ENCODE results near the gene CCL14.
"Not testable (repeated sequence)": the region's sequence is repeated elsewhere in the genome, so short reads cannot be mapped to it uniquely, and the experiment has no call there.

CCL14 gene

DNA sequence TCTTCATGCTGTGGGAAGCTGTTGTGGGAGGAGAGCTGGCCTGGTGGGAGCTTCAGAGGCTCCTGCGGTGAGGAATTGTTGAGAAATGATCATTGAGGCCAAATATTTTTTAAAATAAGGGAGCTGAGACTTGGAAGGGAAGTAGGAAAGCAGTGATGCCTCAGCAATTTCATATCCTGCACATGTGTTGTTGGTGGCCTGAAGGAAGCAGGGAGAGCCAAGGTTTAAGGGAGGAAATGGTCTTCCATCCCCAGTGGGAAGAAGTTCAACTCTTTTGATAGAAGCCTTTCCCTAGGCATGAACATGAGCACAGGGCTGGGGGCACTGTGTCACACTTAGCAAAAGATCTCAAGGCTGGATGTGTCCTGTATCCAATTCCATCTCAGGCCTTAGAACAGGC lies at the start of gene CCL14:
Gene CCL14 (minus strand): TSS at position 87 of the 400 bp plus-strand sequence. CDS start 80 bp downstream, at position 7.
- DNase-seq: no peak

DNA sequence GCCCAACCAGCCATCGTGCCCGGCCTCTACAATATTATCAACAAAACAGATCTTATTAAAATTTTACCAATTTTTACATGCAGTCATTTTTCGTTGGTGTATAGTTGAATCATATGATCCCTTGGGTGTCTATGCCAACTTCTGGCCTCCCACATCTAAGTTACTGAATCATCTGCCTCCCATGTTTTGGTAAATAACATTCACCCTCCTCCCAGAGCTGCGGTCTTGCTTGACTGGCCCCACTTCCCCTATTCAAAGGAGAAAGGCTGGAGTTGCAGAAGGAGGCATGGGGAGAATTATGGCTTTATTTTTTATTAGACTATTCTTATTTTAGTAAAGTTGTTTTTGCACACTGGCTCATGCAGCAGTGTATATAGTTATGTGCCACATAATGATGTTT lies 49.7 kb upstream of the CCL14 start:
- no peak for DNase-seq

- DNase-seq: no peak
Measured at GRCh38 chr17:36034127-36034526, 47.6 kb upstream of the CCL14 start.

- DNase-seq: no peak
Measured at GRCh38 chr17:36030956-36031355, 44.4 kb upstream of the CCL14 start.

- no peak for DNase-seq
Measured at GRCh38 chr17:36027761-36028160, 41.2 kb upstream of the CCL14 start.

- DNase-seq: no peak
Measured at GRCh38 chr17:36024106-36024869, 37.8 kb upstream of the CCL14 start.

- DNase-seq: no peak
Measured at GRCh38 chr17:36019423-36019822, 32.9 kb upstream of the CCL14 start.

- no peak for DNase-seq
Measured at GRCh38 chr17:36017799-36018198, 31.3 kb upstream of the CCL14 start, which contains the start of gene CCL23. CCL23 (minus strand) TSS chr17:36017972; CDS start chr17:36017897, 75 bp downstream.

DNA sequence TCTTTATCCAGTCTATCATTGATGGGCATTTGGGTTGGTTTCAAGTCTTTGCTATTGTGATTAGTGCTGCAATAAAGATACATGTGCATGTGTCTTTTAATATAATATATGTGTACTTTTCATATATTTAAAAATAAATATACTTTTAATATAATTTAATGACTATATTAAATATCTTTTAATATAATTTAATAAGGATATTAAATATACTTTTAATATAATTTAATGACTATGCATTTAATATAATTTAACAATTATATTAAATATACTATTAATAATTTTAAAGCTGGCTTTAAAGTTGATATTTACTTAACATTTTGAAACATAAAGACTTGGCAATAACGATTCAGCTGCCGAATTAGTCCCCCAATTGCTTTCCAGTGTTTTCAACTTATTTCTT lies 30.0 kb upstream of the CCL14 start:
- no peak for DNase-seq

DNA sequence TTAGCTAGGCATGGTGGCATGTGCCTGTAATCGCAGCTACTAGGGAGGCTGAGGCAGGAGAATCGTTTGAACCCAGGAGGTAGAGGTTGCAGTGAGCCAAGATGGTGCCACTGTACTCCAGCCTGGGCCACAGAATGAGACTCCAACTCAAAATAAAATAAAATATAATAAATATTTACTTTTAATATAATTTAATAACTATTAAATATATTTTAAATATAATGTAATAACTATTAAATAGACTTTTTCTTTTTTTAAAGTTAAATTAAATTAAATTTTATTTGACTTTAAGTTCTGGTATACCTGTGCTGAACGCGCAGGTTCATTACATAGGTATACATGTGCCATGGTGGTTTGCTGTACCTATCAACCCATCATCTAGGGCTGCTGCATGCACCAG lies 29.4 kb upstream of the CCL14 start:
- DNase-seq: not testable (repeated sequence)

DNA sequence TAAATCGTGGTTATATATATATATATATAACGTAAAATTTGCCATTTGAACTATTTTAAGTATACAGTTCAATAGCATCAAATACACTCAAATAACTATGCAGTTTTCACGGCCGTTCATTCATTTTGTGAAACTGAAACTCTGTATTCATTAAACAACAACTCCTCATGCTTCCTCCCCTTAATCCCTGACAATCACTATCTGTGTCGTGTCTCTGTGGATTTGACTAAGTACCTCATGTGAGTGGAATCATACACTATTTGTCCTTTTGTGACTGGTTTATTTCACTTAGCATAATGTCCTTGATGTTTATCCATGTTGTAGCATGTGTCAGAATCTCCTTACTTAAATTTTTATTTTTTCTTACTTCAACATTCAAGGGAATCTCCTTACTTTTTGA lies 28.4 kb upstream of the CCL14 start:
- no peak for DNase-seq

GRCh38 chr17:36011201-36011600 lies 24.7 kb upstream of the CCL14 start:
- DNase-seq: no peak

DNA sequence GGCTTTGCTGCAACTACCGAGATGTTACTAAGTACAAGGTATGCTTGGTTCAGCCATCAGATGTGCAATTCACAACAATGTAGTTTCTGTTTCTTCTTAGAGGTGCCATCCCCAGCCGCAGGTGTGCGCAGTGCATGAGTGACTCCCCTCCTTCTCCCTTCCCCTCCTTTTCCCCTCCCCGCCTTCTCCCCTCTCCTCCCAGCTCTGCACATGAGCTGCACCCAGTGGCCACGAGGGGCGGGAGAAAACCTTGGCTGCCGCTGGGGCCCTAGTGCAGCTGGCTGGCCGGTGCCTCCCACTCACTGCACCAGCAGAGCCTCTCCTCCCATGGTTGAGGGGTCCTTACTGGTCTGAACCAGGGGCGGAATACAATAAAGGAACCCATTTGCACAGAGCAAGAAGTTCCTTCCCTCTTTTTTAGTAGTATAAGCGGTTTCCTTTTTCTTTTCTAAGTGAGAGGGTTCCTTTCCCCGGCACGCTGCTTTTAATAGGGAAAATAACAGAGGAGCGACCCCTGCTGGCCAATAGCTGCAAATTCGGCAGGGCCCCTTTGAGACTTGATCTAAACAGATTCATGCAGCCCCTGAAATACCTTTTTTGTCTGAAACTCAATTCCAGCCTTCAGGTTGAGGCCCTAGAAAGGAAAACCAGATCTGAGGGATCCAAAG lies 22.6 kb upstream of the CCL14 start:
- DNase-seq: no peak

- no peak for DNase-seq
Measured at GRCh38 chr17:36004594-36005108, 18.1 kb upstream of the CCL14 start.

DNA sequence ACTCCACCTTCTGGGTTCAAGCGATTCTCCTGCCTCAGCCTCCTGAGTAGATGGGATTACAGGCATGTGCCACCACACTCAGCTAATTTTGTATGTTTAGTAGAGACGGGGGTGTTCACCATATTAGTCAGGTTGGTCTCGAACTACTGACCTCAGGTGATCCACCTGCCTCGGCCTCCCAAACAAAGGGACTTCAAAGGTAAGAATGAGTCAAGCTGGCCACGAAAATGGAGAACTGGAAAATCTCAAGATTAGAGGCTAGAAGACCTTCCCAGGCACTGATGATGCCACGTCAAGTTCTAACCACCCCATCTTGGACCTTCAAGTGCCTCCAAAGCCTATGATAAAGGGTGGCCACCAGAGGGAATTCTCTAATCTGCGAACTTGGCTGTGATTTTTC lies 16.1 kb upstream of the CCL14 start:
- no peak for DNase-seq

DNA sequence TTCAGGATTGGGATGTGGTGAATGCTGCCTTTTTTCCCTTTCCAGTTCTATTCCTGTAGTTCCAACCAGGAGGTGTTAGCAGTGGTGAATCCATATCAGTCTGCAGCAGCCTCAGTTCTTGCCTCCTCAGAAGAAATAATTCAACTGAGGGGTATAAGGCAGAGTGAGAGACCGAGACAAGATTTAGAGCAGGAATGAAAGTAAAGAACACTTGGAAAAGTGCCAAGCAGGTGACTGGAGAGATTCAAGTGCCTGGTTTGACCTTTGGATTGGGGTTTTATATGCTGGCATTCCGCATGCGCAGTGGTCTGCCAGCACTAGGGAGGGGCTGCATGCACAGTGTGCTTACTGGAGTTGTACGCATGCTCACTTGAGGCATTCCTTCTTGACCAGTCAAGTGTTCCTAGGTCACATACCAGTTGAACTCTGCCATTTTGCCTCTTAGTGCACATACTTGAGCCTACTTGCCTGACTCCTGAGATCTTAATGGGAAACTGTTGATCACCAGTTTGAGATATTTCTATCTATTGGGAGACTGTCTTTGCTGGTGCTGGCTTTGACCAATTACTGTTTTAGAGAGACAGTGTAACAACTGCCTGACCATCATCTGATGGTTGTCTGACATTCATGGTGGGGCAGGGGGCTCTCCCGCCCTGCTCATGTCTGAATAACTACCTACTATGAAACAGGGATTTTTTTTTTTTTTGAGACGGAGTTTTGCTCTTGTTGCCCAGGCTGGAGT lies 15.5 kb upstream of the CCL14 start:
- no peak for DNase-seq

- DNase-seq: no peak
Measured at GRCh38 chr17:36001110-36001771, 14.7 kb upstream of the CCL14 start, which contains the start of gene CCL15. CCL15 (minus strand) TSS chr17:36001553; CDS start chr17:36001492, 61 bp downstream.

DNA sequence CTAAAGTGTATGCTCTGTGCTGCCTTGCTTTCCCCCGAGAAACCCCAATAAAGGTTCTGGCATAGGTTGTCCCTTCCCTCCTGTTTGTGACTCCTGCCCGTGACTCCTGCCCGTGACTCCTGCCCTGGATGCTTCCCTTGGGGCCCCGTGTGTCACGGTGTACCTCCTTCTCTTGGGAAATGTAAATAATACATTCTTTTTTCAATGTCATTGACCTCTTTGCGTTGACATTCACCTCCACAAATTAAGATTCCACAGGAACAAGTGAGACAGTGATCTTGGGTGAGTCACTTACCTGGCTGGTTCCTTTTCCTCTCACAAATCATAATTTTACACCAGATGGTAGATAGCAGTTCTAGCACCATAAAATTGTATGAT lies 14.2 kb upstream of the CCL14 start:
- no peak for DNase-seq

GRCh38 chr17:35998756-35999155 lies 12.2 kb upstream of the CCL14 start:
- no peak for DNase-seq

DNA sequence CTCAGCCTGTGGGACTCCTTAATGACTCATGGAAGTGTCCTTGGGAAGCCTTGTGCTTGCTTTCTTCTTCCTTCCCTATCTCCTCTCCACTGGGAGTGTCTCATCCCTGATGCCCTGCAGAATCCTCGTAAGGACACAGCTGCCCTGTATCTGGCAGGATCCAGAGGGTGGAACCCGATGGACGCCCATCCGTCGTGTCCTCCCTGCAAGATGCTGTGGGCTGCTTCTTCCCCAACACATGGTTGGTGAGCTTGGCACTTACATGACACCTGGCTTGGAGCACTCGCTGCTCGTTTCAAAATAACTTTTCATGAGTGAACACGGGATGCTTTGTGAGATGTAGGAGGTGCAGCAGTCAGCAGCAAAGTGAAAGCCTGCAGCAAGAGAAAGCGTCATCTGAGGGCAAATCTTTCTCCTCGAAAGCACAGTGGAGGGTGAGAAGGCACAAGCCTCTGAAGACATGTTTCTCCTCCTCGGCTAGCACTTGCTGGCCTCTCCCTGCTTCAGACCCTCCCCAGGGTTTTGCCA lies 11.6 kb upstream of the CCL14 start:
- DNase-seq: no peak

DNA sequence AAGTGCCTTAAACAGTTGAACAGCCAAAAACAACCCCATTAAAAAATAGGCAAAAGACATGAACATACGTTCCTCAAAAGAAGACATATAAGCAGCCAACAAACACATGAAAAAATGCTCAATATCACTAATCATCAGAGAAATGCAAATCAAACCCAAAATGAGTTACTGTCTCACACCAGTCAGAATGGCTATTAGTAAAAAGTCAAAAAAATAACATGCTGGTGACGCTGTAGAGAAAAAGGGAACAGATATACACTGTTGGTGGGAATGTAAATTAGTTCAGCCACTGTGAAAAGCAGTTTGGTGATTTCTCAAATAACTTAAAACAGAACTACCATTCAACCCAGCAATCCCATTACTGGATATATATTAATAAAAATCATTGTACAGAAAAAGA lies 8.8 kb upstream of the CCL14 start:
- not testable (repeated sequence) for DNase-seq

GRCh38 chr17:35991075-35991474 lies 4.5 kb upstream of the CCL14 start:
- no peak for DNase-seq

GRCh38 chr17:35988164-35988563 lies 1.6 kb upstream of the CCL14 start:
- DNase-seq: no peak

Data from stimulated activated naive CD4-positive, alpha-beta T cell (primary cell).